ENCODE results near the gene SPDEF. TPM values are rescaled to one million over a fixed set of nuclear protein-coding genes. Genes with fewer than 3 reads are reported as not detected.

The SPDEF gene
- total RNA-seq, 2 donors from 2014 or later: not detected

- Histone ChIP-seq H3K9me3 (no peaks in the 10 kb centered on the region), H3K27ac (no peak overlapping the region), H3K4me1 (ENCODE audit: control insufficient read depth in 1 of 2, low read depth in 2 of 2) (no peaks in the 10 kb centered on the region), H3K4me3 (no peak overlapping the region), H3K36me3 (no peaks in the 10 kb centered on the region), H3K27me3 (replicated peaks; ENCODE audit: insufficient read depth) (no peaks in the 10 kb centered on the region)
- no peak for ATAC-seq (ENCODE audit: insufficient number of reproducible peaks, low FRiP score, low read depth)
- no peak for DNase-seq (ENCODE audit: low spot score)
- no peak for TF ChIP-seq CTCF (IDR thresholded peaks at IDR 0.05)
Observed at GRCh38 chr6:34578445-34579262, 22.5 kb upstream of the SPDEF start.

GRCh38 chr6:34576286-34576955, 20.3 kb upstream of the SPDEF start:
- no peaks in the 10 kb centered on the region for H3K27me3 ChIP-seq (replicated peaks; ENCODE audit: insufficient read depth)
- H3K9me3 ChIP-seq: no peaks in the 10 kb centered on the region
- H3K27ac ChIP-seq: no peak overlapping the region
- DNase-seq (ENCODE audit: low spot score) (no peak), ATAC-seq (ENCODE audit: insufficient number of reproducible peaks, low FRiP score, low read depth) (no peak)
- no peak overlapping the region for H3K4me3 ChIP-seq
- H3K4me1 ChIP-seq (ENCODE audit: control insufficient read depth in 1 of 2, low read depth in 2 of 2): no peaks in the 10 kb centered on the region
- no peak for TF ChIP-seq CTCF (IDR thresholded peaks at IDR 0.05)
- H3K36me3 ChIP-seq: no peaks in the 10 kb centered on the region

- no peak for DNase-seq (ENCODE audit: low spot score)
- H3K4me3 ChIP-seq: no peak overlapping the region
- no peaks in the 10 kb centered on the region for H3K36me3 ChIP-seq
- no peaks in the 10 kb centered on the region for H3K4me1 ChIP-seq (ENCODE audit: control insufficient read depth in 1 of 2, low read depth in 2 of 2)
- H3K27me3 ChIP-seq (replicated peaks; ENCODE audit: insufficient read depth): no peaks in the 10 kb centered on the region
- H3K27ac ChIP-seq: no peak overlapping the region
- H3K9me3 ChIP-seq: no peaks in the 10 kb centered on the region
- no peak for ATAC-seq (ENCODE audit: insufficient number of reproducible peaks, low FRiP score, low read depth)
- TF ChIP-seq CTCF (IDR thresholded peaks at IDR 0.05): no peak
Observed at GRCh38 chr6:34575326-34575725, 19.2 kb upstream of the SPDEF start.

GRCh38 chr6:34574647-34575293, 18.6 kb upstream of the SPDEF start:
- no peaks in the 10 kb centered on the region for H3K36me3 ChIP-seq
- no peak for DNase-seq (ENCODE audit: low spot score)
- H3K9me3 ChIP-seq: no peaks in the 10 kb centered on the region
- no peak overlapping the region for H3K27ac ChIP-seq
- H3K27me3 ChIP-seq (replicated peaks; ENCODE audit: insufficient read depth): no peaks in the 10 kb centered on the region
- H3K4me3 ChIP-seq: no peak overlapping the region
- no peak for ATAC-seq (ENCODE audit: insufficient number of reproducible peaks, low FRiP score, low read depth)
- TF ChIP-seq CTCF (IDR thresholded peaks at IDR 0.05): no peak
- no peaks in the 10 kb centered on the region for H3K4me1 ChIP-seq (ENCODE audit: control insufficient read depth in 1 of 2, low read depth in 2 of 2)

GRCh38 chr6:34573567-34574183, 17.5 kb upstream of the SPDEF start:
- H3K4me1 ChIP-seq (ENCODE audit: control insufficient read depth in 1 of 2, low read depth in 2 of 2): no peaks in the 10 kb centered on the region
- no peak for TF ChIP-seq CTCF (IDR thresholded peaks at IDR 0.05)
- H3K9me3 ChIP-seq: no peaks in the 10 kb centered on the region
- H3K36me3 ChIP-seq: no peaks in the 10 kb centered on the region
- H3K27me3 ChIP-seq (replicated peaks; ENCODE audit: insufficient read depth): no peaks in the 10 kb centered on the region
- ATAC-seq (ENCODE audit: insufficient number of reproducible peaks, low FRiP score, low read depth) (no peak), DNase-seq (ENCODE audit: low spot score) (no peak)
- H3K27ac ChIP-seq: no peak overlapping the region
- H3K4me3 ChIP-seq: no peak overlapping the region

Data from thoracic aorta (tissue), 2 donors.